Fibroblast of pulmonary artery (primary cell): ENCODE measurements around the gene TBC1D2B.

Experiments used
- DNase-seq: peaks from one replicate; pipeline ENCODE4 v3.0.0-alpha.2; 2010; ENCODE audit warnings: low read depth
- H3K4me3 ChIP-seq: replicated peaks from 2 replicates; pipeline ENCODE4 v1.5.1; 2011; ENCODE audit warnings: low read depth, mild to moderate bottlenecking, control low read depth, low read length, moderate library complexity
- CTCF ChIP-seq: IDR thresholded peaks from 2 replicates; pipeline ENCODE4 v1.5.1; 2011; ENCODE audit warnings: mild to moderate bottlenecking, control low read depth, low read length, inconsistent platforms; ENCODE audit errors: missing control alignments

TBC1D2B gene

GRCh38 chr15:78060232-78060631 lies 17.3 kb downstream of the TBC1D2B start:
- no peak overlapping the region for H3K4me3 ChIP-seq
- TF ChIP-seq CTCF, result no peak
- DNase-seq, result no peak

GRCh38 chr15:78059110-78059839 lies 18.2 kb downstream of the TBC1D2B start:
- DNase-seq, result peak; percentile 48
- no peak overlapping the region for H3K4me3 ChIP-seq

GRCh38 chr15:78058401-78058935 lies 19.0 kb downstream of the TBC1D2B start:
- TF ChIP-seq CTCF, result no peak
- no peak for DNase-seq
- no peak overlapping the region for H3K4me3 ChIP-seq

More at GRCh38 chr15:78059110-78059839, 18.2 kb downstream of the TBC1D2B start:
- TF ChIP-seq CTCF, result no peak

GRCh38 chr15:78057803-78058202 lies 19.7 kb downstream of the TBC1D2B start:
- DNase-seq, result no peak
- TF ChIP-seq CTCF, result no peak

GRCh38 chr15:78056714-78057269 lies 20.7 kb downstream of the TBC1D2B start:
- DNase-seq, result peak; percentile 41
- H3K4me3 ChIP-seq, result no peak overlapping the region
- TF ChIP-seq CTCF, result no peak

More at GRCh38 chr15:78057803-78058202, 19.7 kb downstream of the TBC1D2B start:
- H3K4me3 ChIP-seq, result no peak overlapping the region

GRCh38 chr15:78055919-78056713 lies 21.4 kb downstream of the TBC1D2B start:
- DNase-seq, result peak; percentile 36
- no peak for TF ChIP-seq CTCF
- no peak overlapping the region for H3K4me3 ChIP-seq
